HG03571 (cell line): ENCODE data around the gene LIMK2.
"Not testable (repeated sequence)": the region's sequence is repeated elsewhere in the genome, so short reads cannot be mapped to it uniquely, and the experiment has no call there.

Source experiments
- ATAC-seq: cut with Tn5 transposase; IDR thresholded peaks from one replicate; pipeline ENCODE4 v1.9.1; 2021; ENCODE audit not compliant: unreplicated experiment

LIMK2 gene

GRCh38 chr22:31288496-31289240 is 76.6 kb downstream of the LIMK2 start:
- ATAC-seq: no peak

- ATAC-seq: no peak
Measured at GRCh38 chr22:31289344-31289743, 77.2 kb downstream of the LIMK2 start.

GRCh38 chr22:31290494-31291471 is 78.7 kb downstream of the LIMK2 start:
- peak; percentile 83 for ATAC-seq

- ATAC-seq: no peak
Measured at GRCh38 chr22:31291481-31292235, 79.6 kb downstream of the LIMK2 start.

- ATAC-seq: no peak
Measured at GRCh38 chr22:31292236-31292989, 80.3 kb downstream of the LIMK2 start, which contains the start of gene PIK3IP1. PIK3IP1 (minus strand) TSS chr22:31292488; CDS start chr22:31292344, 144 bp downstream.

GRCh38 chr22:31295360-31295759 is 83.3 kb downstream of the LIMK2 start:
- no peak for ATAC-seq

- no peak for ATAC-seq
Measured at GRCh38 chr22:31295831-31296657, 83.9 kb downstream of the LIMK2 start.

- ATAC-seq: no peak
Measured at GRCh38 chr22:31300896-31301295, 88.8 kb downstream of the LIMK2 start.

GRCh38 chr22:31302006-31302405 is 89.9 kb downstream of the LIMK2 start:
- no peak for ATAC-seq

- no peak for ATAC-seq
Measured at GRCh38 chr22:31302537-31302936, 90.4 kb downstream of the LIMK2 start.

- no peak for ATAC-seq
Measured at GRCh38 chr22:31305194-31305593, 93.1 kb downstream of the LIMK2 start.

- ATAC-seq: no peak
Measured at GRCh38 chr22:31308181-31308580, 96.1 kb downstream of the LIMK2 start.

GRCh38 chr22:31313366-31314147 is 101.5 kb downstream of the LIMK2 start:
- no peak for ATAC-seq

- not testable (repeated sequence) for ATAC-seq
Measured at GRCh38 chr22:31314220-31314619, 102.1 kb downstream of the LIMK2 start.

GRCh38 chr22:31321421-31321820 is 109.3 kb downstream of the LIMK2 start:
- no peak for ATAC-seq

- no peak for ATAC-seq
Measured at GRCh38 chr22:31323578-31324550, 111.8 kb downstream of the LIMK2 start.

- ATAC-seq: no peak
Measured at GRCh38 chr22:31326877-31327276, 114.8 kb downstream of the LIMK2 start.
